ENCODE measurements around the gene S1PR4. TPM values are rescaled to one million over a fixed set of nuclear protein-coding genes. Genes with fewer than 3 reads are reported as not detected.

Gene S1PR4
- total RNA-seq, 1 experiment from 2014 or later: 0.26 TPM

DNA sequence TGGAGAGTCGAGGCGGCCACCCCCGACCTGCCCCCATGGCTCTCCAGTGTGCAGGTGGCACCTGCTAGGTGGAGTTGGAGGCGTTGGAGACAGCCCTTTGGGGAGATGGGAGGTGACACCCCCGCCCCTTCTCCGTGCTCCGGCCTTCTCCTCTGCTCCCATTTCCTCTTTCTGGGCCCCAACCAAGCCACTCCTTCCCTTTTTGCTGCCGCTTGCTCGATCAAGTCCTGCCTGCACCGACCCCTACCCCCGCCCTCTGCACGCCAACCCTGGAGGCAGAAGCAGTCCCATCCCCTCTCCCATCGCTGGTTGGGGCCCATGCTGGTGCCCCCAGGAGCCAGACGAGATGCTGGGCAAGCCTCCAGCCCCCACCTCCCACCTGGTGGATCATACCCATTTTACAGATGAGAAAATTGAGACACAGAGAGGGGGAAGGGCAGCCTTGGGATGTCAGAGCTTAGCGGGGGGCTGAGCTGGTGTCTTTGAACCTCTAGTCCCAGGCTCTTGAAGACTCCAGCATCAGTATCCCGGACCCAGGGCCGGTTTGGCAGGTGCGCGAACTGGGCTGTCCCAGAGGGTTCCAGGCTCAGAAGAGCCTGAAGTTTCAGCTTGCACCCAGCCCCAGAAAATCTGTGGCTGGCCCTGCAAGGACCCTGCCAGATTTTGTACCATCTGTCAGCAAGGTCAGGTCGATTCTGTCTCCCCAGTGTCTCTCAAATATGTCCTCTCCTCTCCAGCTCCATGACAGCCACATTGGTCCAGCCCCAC is 32.5 kb upstream of the S1PR4 start:
- TF ChIP-seq REST (IDR thresholded peaks at IDR 0.05; ENCODE audit: insufficient read depth in 1 of 2, low read depth in 2 of 2, low read length in 1 of 2) (no peak), SIN3A (IDR thresholded peaks at IDR 0.05; ENCODE audit: borderline replicate concordance, insufficient read depth, low read depth, low read length) (no peak), TCF7L2 (IDR thresholded peaks at IDR 0.05; ENCODE audit: low read depth, low read length) (no peak), POLR2AphosphoS5 (IDR thresholded peaks at IDR 0.05; ENCODE audit: low read depth, low read length) (no peak)
- TF ChIP-seq, protein P1, sequence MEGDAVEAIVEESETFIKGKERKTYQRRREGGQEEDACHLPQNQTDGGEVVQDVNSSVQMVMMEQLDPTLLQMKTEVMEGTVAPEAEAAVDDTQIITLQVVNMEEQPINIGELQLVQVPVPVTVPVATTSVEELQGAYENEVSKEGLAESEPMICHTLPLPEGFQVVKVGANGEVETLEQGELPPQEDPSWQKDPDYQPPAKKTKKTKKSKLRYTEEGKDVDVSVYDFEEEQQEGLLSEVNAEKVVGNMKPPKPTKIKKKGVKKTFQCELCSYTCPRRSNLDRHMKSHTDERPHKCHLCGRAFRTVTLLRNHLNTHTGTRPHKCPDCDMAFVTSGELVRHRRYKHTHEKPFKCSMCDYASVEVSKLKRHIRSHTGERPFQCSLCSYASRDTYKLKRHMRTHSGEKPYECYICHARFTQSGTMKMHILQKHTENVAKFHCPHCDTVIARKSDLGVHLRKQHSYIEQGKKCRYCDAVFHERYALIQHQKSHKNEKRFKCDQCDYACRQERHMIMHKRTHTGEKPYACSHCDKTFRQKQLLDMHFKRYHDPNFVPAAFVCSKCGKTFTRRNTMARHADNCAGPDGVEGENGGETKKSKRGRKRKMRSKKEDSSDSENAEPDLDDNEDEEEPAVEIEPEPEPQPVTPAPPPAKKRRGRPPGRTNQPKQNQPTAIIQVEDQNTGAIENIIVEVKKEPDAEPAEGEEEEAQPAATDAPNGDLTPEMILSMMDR (IDR thresholded peaks at IDR 0.05): no peak
- H3K9me3 ChIP-seq (ENCODE audit: control insufficient read depth, insufficient read depth, low read depth, low read length): no peaks in the 10 kb centered on the region
- H3K4me1 ChIP-seq (ENCODE audit: control insufficient read depth, insufficient read depth, low read length): peaks cover 6% of the 10 kb centered on the region
- ATAC-seq (no peak), DNase-seq (ENCODE audit: low read depth, low spot score) (no peak)
- intact Hi-C loops (cut with micrococcal nuclease; ENCODE audit: unreplicated experiment): no loop called here
- H3K27ac ChIP-seq (ENCODE audit: low read length): no peak overlapping the region
- ChIA-PET POLR2A (interaction anchor here (0.6 to 0.7 kb wide), 2 partner anchors 13 to 42 kb away, joined by 3 to 5 read pairs; no protein-coding TSS in a partner anchor), CTCF (interaction anchor here (0.6 to 1.1 kb wide), 2 partner anchors 17 to 18 kb away, joined by 3 to 6 read pairs; no protein-coding TSS in a partner anchor)
- in situ Hi-C loops (cut with HindIII; ENCODE audit: low pct_unique_long_range_greater_than_20kb, low sequenced_read_pairs): no loop called here
- H3K36me3 ChIP-seq (ENCODE audit: control insufficient read depth, insufficient read depth, low read length): no peaks in the 10 kb centered on the region
- no peaks in the 10 kb centered on the region for H3K27me3 ChIP-seq (ENCODE audit: control insufficient read depth, insufficient read depth, low read length)
- no TSS peak for BruUV-seq (replicated peaks)
- H3K4me3 ChIP-seq (ENCODE audit: low read depth in 2 of 2, low read length in 2 of 2): no peak overlapping the region

GRCh38 chr19:3146677-3147100 is 31.9 kb upstream of the S1PR4 start:
- in situ Hi-C loops (cut with HindIII; ENCODE audit: low pct_unique_long_range_greater_than_20kb, low sequenced_read_pairs) (no loop called here), intact Hi-C loops (cut with micrococcal nuclease; ENCODE audit: unreplicated experiment) (no loop called here)
- Histone ChIP-seq H3K27ac (ENCODE audit: low read length) (no peak overlapping the region), H3K4me3 (ENCODE audit: low read depth in 2 of 2, low read length in 2 of 2) (no peak overlapping the region), H3K9me3 (ENCODE audit: control insufficient read depth, insufficient read depth, low read depth, low read length) (no peaks in the 10 kb centered on the region), H3K36me3 (ENCODE audit: control insufficient read depth, insufficient read depth, low read length) (no peaks in the 10 kb centered on the region), H3K27me3 (ENCODE audit: control insufficient read depth, insufficient read depth, low read length) (no peaks in the 10 kb centered on the region), H3K4me1 (ENCODE audit: control insufficient read depth, insufficient read depth, low read length) (peaks cover 6% of the 10 kb centered on the region)
- TF ChIP-seq POLR2AphosphoS5 (IDR thresholded peaks at IDR 0.05; ENCODE audit: low read depth, low read length): no peak
- TF ChIP-seq, protein P1 (IDR thresholded peaks at IDR 0.05): peak; percentile 88
- BruUV-seq (replicated peaks): no TSS peak
- peak; percentile 30 for DNase-seq (ENCODE audit: low read depth, low spot score)
- ATAC-seq: peak; percentile 52; the same call in 1 of the 2 replicates
- CTCF ChIA-PET: interaction anchor here (0.6 to 1.1 kb wide), 2 partner anchors 14 to 18 kb away, joined by 3 to 7 read pairs; no protein-coding TSS in a partner anchor
- POLR2A ChIA-PET: interaction anchor here (0.6 to 0.7 kb wide), 2 partner anchors 13 to 42 kb away, joined by 3 to 5 read pairs; no protein-coding TSS in a partner anchor
